ENCODE measurements around the gene MYOD1. TPM values are rescaled to one million over a fixed set of nuclear protein-coding genes. Genes with fewer than 3 reads are reported as not detected.

Gene MYOD1
- total RNA-seq, 2 donors from 2014 or later: 0.28 TPM; not detected in 1

GRCh38 chr11:17683377-17684161, 35.8 kb upstream of the MYOD1 start:
- Histone ChIP-seq H3K4me3 (no peak overlapping the region), H3K9me3 (no peaks in the 10 kb centered on the region), H3K4me1 (replicated peaks) (no peaks in the 10 kb centered on the region), H3K27me3 (replicated peaks; ENCODE audit: insufficient read depth) (peaks cover 2% of the 10 kb centered on the region), H3K27ac (no peak overlapping the region), H3K36me3 (no peaks in the 10 kb centered on the region)
- no peak for DNase-seq (ENCODE audit: low spot score)
- 69% methylated on average over 12 of the region's 12 CpGs for WGBS
- intact Hi-C loops (cut with DNase I): no loop called here
- TF ChIP-seq POLR2A (IDR thresholded peaks at IDR 0.05) (no peak), POLR2AphosphoS5 (IDR thresholded peaks at IDR 0.05) (no peak)
- TF ChIP-seq, protein P1, sequence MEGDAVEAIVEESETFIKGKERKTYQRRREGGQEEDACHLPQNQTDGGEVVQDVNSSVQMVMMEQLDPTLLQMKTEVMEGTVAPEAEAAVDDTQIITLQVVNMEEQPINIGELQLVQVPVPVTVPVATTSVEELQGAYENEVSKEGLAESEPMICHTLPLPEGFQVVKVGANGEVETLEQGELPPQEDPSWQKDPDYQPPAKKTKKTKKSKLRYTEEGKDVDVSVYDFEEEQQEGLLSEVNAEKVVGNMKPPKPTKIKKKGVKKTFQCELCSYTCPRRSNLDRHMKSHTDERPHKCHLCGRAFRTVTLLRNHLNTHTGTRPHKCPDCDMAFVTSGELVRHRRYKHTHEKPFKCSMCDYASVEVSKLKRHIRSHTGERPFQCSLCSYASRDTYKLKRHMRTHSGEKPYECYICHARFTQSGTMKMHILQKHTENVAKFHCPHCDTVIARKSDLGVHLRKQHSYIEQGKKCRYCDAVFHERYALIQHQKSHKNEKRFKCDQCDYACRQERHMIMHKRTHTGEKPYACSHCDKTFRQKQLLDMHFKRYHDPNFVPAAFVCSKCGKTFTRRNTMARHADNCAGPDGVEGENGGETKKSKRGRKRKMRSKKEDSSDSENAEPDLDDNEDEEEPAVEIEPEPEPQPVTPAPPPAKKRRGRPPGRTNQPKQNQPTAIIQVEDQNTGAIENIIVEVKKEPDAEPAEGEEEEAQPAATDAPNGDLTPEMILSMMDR (IDR thresholded peaks at IDR 0.05): no peak

GRCh38 chr11:17684550-17684949, 34.8 kb upstream of the MYOD1 start:
- Histone ChIP-seq H3K27me3 (replicated peaks; ENCODE audit: insufficient read depth) (peaks cover 2% of the 10 kb centered on the region), H3K4me1 (replicated peaks) (no peaks in the 10 kb centered on the region), H3K27ac (no peak overlapping the region), H3K36me3 (no peaks in the 10 kb centered on the region), H3K9me3 (no peaks in the 10 kb centered on the region), H3K4me3 (no peak overlapping the region)
- WGBS: 65% methylated on average over 5 of the region's 5 CpGs
- intact Hi-C loops (cut with DNase I): no loop called here
- no peak for TF ChIP-seq POLR2A (IDR thresholded peaks at IDR 0.05)
- TF ChIP-seq, protein P1 (IDR thresholded peaks at IDR 0.05): no peak
- no peak for TF ChIP-seq POLR2AphosphoS5 (IDR thresholded peaks at IDR 0.05)
- DNase-seq (ENCODE audit: low spot score): no peak

DNA sequence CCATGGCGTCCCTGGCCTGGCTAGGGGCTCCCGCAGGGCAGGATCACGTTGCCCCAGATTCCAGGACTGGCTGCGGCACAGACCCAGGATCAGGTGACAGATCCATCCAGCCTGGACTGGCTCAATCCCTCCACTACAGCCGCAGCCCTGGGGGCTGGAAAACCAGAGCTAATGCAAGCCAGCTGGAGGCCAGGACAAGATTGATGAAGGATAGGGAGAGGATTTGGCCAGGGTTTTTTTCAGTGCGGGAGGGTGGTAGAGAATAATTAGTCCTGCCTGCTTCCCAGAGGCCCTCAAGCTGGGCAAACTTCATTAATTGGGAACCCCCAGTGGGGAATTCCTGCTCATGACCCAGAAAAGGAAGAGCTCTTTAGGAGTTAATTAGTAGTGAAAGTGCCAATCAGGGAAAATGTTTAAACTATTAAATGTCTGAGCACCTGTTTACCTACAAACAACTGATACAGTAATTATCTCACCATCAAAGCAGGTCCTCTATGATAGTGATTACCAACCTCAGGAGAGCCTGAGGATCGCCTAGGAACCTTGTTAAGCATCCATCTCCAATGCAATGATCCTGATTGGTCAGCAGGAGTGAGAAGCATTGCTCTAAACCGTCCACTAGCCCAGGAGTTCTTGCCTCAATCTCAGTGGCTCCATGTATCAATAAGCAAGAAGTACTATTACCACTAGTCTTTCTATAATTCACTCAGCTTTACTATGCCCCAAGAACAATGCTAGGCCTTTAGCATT, 33.0 kb upstream of the MYOD1 start:
- DNase-seq (ENCODE audit: low spot score): no peak
- Histone ChIP-seq H3K9me3 (no peaks in the 10 kb centered on the region), H3K27ac (no peak overlapping the region), H3K4me1 (replicated peaks) (no peaks in the 10 kb centered on the region), H3K4me3 (no peak overlapping the region), H3K36me3 (no peaks in the 10 kb centered on the region), H3K27me3 (replicated peaks; ENCODE audit: insufficient read depth) (peaks cover 2% of the 10 kb centered on the region)
- intact Hi-C loops (cut with DNase I): no loop called here
- 39% methylated on average over 8 of the region's 8 CpGs for WGBS
- TF ChIP-seq POLR2A (IDR thresholded peaks at IDR 0.05): no peak
- TF ChIP-seq POLR2AphosphoS5 (IDR thresholded peaks at IDR 0.05): no peak
- TF ChIP-seq, protein P1 (IDR thresholded peaks at IDR 0.05): no peak

DNA sequence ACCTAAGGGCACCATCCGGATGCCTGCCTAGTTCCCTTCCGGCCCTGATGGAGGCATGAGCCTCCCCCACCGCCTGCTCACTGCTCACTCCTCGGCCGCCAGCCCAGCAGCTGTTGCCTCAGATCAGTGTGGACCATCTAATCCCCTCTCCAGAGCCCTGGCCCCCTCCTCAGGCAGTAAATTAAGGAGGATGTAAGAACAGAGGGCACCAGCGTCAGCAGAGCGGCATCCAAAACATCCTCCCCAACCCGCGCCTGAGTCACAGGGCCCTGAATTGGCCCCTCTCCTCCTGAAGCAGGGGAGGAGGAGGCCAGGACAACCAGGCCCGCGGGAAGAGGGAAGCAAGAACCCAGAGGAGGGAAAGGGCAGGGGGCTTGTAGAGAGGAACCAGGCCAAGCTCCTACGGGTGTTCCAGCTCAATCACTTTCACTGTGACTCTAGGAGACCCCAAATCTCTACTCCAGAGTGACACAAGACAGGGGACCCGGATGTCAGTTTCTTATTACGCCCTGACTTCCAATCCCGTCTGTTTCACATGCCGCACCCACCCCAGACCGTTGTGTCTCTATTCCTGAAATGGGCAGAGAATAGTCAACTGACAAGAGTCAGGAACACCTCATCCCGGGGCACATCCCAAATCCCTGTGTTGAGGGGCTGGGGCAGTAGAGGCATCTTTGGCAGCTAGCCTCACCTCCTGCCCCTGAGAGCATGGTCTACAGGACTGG, 31.3 kb upstream of the MYOD1 start:
- WGBS: 81% methylated on average over 18 of the region's 18 CpGs
- Histone ChIP-seq H3K27me3 (replicated peaks; ENCODE audit: insufficient read depth) (peaks cover 2% of the 10 kb centered on the region), H3K4me1 (replicated peaks) (no peaks in the 10 kb centered on the region), H3K9me3 (no peaks in the 10 kb centered on the region), H3K36me3 (no peaks in the 10 kb centered on the region), H3K4me3 (no peak overlapping the region), H3K27ac (no peak overlapping the region)
- DNase-seq (ENCODE audit: low spot score): no peak
- intact Hi-C loops (cut with DNase I): no loop called here
- TF ChIP-seq, protein P1 (IDR thresholded peaks at IDR 0.05): no peak
- TF ChIP-seq POLR2A (IDR thresholded peaks at IDR 0.05): no peak
- TF ChIP-seq POLR2AphosphoS5 (IDR thresholded peaks at IDR 0.05): no peak
